ENCODE results near the gene CPPED1.
A peak's percentile ranks its signal among the peaks of the same experiment; 100 is the strongest.
"Not testable (repeated sequence)": the region's sequence is repeated elsewhere in the genome, so short reads cannot be mapped to it uniquely, and the experiment has no call there.

The CPPED1 gene

DNA sequence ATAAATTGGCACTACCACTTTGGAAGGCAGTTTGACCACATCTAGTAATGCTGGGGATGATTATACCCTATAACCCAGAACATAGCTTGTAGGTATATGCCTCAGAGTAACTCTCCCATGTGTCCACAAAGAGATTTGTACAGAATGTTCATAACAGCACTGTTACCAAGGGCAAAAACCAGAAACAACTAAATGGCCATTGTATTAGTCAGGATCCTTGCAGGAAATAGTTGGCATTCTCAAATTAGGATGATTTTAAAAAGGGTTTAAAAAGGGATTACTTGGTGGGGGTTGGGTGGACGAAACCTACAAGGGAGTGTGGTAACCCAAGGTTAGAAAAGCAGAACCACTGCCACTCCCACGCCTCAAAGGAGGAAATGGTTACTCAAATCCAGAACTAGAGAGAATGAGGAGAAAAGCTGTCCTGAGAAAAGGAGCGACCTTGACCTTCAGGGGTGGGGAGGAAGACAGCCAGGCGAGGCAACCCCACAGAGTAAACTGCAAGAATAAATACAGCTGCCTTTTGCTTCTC is 2.1 kb downstream of the CPPED1 start:
- DNase-seq: no peak

DNA sequence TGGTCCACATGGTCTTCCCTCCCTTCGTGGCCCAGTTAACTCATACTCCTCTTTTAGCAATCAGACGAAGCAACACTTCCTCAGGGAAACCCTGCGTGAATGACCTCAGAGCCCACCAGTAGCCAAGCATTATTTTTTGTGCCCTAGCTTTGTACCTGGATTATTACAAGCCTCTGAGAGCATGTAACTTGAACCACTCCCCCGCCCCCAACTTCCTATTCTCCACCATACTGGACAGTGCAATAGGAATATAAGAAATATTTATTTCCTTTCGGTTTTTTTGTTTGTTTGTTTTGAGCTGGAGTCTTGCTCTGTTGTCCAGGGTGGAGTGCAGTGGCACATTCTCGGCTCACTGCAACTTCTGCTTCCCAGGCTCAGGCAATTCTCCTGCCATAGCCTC is 2.9 kb downstream of the CPPED1 start:
- no peak for DNase-seq

DNA sequence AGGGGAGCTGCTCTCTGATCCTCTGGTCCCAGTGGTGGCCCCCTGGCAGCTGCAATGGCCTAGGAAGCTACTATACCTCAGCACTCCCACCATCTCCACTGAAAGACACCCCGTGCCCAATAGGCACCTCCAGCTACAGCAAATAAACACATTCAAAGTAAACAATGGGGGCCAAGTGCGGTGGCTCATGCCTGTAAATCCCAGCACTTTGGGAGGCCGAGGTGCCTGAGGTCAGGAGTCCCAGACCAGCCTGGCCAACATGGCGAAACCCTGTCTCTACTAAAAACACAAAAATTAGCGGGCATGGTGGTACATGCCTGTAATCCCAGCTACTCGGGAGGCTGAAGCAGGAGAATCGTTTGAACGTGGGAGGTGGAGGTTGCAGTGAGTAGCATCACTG is 3.7 kb downstream of the CPPED1 start:
- not testable (repeated sequence) for DNase-seq

DNA sequence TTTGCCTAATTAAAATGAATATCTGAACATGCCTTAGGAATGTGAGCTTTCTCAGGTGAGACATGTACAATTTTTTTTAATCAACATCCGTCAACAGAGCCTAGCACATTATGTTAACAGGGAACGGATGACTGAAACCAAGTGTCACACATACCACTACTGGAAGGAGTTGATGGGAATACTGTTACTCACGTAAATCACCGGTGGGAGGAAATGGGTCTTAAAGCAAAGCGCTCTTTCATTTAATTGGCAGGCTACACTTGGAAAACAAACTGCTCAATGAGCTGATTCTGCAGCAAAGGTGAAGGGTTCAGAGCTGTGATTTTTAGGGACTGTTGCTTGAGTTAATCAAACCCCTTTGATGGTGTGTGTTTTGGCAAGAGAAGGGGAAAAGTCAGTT is 4.8 kb downstream of the CPPED1 start:
- no peak for DNase-seq

DNA sequence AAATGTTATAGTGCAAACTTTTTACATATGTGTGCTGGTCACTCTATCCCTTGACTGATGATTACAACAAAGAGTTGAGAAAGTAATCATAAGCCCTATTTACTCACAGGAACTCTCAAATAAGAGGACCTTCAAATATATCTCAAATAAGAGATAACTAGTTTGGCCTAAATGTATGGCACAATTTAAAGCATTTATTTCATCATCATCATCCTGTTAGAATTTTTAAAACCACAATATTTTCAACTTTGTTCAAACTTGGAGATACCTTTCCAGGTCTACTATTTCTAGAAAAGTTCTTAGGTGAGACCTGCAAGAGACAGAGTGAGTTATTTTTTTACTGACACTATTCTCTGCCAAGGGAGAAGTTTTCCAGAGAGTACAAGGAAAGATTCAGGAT is 5.5 kb downstream of the CPPED1 start:
- no peak for DNase-seq

DNA sequence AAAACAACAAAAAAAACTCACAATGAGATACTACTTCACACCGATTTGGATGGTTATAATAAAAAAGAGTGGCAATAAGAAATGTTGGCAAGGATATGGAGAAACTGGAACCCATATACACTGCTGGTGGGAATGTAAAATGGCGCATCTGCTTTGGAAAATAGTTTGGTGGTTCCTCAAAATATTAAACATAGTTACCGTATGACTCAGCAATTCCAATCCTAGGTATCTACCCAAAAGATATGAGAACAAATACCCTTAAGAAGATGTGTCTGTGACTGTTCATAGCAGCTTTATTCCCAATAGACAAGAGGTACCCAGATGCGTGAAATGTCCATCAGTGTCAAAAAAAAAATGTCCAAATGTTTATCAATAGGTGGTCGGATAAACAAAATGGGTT is 7.2 kb downstream of the CPPED1 start:
- no peak for DNase-seq

DNA sequence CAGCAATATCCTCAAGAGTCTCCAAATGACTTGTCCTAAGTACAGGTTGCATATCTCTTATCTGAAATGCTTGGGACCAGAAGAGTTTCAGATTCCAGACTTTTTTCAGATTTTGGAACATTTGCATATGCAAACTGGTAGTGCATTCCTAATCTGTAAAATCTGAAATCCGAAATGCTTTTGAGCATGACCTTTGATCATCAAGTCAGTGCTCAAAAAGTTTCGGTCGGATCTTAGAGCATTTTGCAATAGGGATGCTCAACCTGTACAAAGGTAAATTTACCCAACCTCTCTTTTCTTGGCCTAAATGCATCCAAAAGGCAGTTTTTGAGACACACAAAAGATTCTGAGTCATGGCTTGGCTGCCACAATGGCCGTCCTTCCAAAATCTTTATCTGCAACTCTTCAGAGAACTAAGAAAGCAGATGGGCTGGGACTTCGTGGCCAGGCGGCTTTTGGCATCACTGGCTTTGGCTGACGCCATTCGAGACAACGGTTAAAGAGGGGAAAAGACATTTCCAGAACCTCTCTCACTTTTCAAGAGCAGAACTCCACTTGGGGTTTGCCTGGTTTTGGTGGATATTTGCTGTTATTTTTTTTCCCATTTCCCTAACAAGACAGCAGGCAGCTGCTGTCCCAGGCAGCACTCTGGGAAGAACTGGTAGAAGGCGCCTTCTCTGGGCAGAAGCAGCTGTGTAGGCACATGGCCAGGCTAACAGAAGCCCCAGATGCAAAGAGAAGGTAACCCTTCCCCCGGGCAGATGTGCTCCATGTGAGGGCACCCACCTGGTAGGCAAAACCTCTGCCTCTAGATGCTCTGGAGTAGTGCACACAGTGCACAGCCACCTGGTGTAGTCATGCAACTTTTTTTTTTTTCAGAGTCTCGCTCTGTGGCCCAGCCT is 8.9 kb downstream of the CPPED1 start:
- no peak for DNase-seq

DNA sequence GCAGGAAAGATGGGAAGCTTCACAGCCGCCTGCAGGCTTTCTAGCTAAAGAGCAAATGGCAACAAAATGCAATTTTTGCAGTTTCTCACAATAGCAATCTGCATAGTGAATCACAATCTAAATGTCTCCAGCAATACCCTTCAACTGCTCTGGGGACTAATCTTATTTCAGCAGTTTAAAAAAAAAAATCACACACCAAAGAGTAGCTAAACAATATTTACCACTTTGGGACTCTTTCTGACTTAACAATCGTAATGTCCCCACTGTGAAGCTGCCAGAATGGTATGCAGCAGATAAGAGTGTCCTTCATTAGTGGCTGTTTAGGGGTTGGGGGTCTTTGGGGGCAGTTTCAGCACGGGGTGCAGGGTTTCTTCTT is 9.8 kb downstream of the CPPED1 start:
- no peak for DNase-seq

DNA sequence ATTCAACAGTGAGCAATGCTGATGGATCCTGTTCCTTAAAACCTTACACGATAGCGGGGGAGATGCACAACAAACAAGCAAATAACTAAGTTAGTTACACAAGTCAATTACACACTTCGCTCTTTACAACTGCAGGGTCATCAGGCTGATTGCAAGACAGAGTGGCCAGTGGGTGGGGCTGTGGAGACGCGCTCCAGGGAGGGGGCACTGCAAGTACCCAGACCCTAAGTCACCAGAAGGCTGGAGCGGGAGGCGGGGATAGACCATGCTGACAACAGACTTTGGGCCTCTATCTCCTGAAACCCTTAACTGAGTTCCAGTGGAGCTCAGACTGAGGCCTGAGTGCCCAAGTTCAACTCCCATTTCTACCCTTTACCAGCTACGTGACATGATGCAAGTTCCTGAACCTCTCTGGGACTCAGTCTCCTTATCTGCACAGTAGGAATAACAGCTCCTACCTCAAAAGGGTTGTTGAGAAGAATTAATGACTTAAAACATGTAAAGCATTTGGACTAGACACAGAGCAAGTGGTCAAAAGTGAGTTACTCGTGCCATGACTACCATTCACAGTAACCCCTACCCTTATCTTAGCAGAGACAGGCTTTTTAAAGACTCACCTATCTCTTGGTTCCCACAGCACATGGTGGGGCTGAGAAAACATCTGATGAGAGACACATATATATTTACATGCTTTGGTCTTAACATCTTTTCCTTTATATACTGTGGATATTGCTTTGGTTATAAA is 10.4 kb downstream of the CPPED1 start:
- DNase-seq: no peak

DNA sequence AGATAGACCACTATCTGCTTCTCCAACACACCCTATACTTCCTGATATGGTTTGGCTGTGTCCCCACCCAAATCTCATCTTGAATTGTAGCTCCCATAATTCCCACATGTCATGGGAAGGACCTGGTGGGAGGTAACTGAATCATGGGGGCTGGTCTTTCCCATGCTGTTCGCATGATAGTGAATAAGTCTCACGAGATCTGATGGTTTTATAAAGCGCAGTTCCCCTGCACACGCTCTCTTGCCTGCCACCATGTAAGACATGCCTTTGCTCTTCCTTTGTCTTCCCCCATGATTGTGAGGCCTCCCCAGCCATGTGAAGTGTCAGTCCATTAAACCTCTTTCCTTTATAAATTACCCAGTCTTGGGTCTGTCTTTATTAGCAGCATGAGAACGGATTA is 11.2 kb downstream of the CPPED1 start:
- not testable (repeated sequence) for DNase-seq

DNA sequence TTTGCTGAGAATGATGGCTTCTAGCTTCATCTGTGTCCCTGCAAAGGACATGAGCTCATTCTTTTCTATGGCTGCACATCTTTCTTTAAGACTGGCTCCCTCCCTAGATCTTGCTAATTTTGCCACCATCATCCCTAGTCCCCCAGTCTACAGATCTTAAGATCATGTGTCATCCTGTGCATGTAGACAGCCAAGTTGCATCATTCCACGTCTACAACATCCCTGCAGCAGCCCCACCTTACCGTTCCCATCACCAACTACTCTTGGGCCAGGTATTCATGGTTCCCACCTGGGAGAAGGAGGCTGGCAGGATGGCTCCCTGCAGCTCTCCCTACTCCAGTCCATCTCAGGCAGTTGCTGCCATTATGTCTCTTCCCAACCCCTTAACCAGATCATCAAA is 12.3 kb downstream of the CPPED1 start:
- no peak for DNase-seq

DNA sequence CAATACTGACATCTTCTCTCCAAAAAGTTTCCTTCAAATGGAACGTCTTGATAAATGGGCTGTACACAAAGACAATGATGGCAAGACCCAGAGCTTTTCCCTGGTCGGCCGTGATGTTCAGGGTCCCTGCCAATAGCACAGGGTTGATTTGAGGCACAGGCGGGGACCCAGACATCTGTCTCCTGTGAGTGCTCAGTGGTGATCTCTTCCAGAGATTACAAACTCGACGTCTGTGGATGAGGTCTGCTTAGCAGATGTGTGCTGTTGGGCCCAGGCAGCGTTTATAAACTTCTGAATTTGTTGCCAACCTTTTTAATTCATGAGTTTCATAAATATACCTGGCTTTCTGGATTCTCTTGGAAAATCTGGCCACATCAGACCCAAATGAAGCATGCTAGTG is 14.9 kb downstream of the CPPED1 start:
- DNase-seq: no peak

DNA sequence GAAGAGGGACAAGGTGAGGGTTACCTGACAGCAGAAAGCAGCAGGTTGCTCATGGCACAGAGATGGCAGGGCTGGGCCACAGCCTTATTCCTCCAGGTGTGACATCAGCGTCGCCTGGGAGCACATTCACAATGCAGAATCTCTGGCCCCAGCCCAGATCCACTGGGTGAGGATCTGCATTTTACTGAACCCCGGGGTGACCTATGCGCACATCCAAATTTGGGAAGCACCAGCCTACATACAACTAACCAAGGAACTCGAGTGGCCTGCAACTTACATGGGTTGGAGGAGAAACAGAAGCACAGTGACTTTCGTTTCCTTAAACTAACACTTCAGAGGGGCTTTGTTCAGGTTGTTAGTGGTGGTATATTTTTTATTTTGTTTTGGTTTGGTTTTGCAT is 17.6 kb downstream of the CPPED1 start:
- no peak for DNase-seq

DNA sequence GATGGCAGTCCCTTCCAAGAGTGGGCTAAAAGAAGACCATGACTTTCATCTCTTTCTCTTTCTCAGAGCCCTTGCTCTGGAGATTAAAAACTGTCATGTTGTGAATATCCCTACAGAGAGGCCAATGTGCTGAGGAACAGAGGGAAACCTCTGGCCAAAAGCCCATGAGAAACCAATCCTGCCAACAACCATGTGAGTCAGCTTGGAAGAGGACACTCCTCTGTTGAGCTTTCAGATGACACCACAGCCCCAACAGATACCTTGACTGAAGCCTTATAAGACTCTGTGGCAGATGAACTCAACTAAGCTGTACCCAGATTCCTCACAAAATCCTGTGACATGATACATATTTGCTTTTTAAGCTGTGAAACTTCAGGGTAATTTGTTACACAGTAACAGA is 19.6 kb downstream of the CPPED1 start:
- DNase-seq: no peak

DNA sequence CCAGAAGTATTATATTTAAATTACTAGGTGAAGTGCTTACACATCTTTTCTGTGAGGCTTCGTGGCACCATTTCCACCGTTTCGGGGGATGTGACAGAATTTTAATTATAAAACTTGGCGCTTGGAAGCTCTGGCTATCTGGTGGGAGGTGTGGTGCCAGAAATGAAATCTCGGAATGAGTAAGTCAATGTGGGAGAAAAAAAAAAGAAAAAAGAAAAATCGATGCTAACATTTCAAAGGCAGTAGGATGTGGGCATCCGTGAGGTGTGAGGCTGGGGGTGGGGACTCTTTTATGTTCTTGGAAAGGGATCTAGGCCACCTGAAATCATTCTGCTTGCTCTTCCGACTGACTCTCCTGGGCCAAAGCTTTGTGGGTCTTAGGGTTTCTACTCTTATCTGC is 21.9 kb downstream of the CPPED1 start:
- DNase-seq: no peak

DNA sequence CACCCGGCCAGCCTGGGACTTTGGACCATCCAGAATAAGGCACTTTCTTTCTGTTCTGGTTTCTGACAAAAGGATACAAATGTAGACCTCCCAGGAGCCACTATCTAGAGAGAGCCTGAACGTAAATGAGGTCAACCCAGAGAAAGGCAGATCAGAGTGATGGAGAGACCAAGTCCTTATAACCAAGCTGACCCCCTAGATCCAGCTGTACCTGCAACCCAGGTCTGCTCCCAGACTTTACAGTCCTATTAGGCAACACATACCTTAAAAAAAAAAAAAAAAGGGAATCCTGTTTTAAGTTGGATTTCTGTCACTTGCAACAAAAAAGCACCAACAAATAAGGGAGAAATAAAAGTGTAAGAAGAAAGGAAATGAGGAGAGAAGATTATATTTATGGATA is 23.2 kb downstream of the CPPED1 start:
- no peak for DNase-seq

DNA sequence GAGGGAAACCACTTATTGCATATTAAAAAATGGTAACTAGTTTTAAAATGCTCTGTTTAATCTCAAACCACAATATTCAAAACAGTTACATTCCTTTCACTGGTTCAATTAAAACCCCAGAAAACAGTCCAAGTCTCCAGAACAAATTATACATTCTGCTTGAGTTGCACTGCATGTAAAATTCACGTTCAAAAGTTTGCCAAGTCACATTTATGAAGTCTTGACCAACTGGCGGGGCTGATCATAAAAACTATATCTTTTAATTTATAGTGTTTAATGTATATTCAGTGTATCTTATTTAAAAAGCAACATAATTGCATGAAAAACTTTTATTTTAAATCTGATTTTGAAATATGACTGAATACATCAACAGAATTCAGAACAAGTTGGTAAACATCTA is 25.0 kb downstream of the CPPED1 start:
- no peak for DNase-seq

DNA sequence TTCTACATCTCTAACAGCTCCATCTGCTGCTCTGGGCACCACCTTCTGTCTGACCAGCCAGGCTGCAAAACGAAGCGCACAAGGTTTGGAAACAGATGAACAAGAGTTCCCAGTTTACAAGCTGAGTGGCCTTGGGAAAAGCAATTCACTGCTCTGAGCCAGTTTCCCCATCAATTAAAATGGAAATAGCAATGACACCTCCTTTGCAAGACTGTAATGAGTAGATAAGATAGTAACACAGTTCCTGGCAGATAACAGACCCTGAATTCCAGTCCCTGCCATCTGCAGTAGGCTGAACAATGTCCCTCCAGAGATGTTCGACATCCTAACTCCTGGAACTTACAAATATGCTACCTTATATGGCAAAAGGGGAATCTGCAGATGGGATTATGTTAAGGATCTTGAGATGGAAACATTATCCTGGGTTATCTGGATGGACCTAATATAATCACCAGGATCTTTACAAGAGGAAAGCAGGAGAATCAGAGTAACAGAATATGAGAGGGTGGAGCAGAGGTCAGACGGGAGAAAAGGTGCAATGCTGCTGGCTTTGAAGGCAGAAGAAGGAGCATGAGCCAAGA is 27.9 kb downstream of the CPPED1 start:
- DNase-seq: no peak

DNA sequence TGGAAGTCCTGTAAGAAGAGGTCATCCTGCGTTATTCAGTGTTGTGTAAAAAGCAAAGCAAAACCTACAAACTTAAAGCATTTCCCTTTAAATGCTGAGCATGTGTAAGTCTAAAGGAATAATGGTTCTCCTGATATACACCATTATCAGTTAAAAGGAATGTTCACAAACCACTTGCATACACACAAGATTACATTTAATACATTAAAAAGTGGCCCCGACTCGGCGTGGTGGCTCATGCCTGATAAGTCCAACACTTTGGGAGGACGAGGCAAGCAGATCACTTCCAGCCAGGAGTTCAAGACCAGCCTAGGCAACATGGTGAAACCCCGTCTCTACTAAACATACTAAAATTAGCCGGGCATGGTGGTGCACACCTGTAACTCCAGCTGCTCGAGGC is 30.5 kb downstream of the CPPED1 start:
- DNase-seq: no peak

DNA sequence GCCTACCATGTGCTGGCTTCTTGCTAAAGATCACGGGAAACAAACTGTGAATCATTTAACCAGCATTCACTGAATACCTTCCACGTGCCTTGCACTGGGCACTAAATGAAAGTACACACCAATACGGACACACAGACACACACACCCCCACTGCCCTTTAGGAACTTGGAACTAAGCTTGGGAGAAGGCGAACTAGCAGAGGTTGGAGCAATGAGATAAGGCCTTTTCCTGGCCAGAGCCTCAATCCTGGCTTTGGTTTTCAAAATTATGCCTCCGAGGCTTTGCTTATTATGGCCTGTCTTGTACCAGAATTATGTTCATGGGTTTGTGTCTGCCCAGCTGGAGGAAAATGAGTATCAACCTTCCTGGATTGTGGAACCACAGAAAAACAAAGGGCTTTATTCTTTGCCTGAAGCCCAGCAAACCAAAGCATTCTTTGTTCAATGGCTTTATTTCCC is 32.3 kb downstream of the CPPED1 start:
- DNase-seq: peak; percentile 71

DNA sequence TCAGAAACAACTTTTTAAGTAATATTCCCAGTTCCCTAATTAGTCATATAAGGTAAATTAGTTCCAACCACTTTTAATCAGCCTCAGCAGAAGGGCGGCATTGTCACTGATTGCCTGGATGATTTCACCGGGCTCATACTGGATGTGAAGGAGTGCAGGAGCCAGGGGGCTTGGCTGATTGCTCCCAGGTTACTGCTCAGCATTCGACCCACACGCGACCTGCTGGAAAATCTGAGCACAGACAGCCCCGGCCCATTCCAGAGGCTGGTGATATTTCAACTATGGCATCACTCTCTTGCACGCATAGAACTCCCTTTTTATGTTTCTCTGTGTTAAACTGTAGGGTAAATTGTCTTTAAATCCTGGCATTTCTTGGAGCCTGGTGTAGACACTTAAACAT is 34.2 kb downstream of the CPPED1 start:
- DNase-seq: no peak

DNA sequence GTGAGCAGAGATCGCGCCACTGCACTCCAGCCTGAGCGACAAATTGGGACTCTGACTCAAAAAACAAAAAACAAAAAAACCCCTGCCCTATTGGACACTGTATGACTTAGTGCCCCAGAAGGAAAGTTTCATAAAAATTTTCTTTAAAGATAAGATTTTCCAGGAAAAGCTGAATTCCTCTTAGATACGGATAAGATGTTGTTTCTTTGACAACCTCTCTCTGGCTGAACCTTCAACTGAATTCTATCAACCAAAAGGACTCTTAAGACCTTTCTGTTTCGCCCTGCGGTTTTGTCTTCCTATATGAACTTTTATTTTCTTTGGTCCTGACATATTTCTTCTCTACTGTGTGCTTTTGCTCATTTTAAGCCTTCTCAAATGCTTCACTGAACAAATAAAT is 35.8 kb downstream of the CPPED1 start:
- no peak for DNase-seq

DNA sequence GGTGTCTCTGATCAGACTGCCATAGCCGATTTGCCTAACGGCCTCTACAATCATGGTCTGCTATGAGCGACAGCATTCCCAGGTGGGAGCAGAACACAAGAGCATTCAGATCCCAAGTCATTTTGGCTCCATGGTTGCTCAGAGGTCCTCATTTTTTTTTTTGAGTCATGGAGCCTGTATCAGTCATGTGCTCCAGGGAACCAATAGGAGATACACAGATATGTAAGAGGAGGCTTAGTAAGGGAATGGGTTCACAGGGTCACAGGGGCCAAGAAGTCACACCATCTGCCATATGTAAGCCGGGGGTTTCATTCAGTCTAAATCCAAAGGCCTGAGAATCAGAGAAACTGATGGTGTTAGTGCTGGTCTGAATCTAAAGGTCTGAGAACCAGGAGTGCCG is 36.8 kb downstream of the CPPED1 start:
- no peak for DNase-seq

DNA sequence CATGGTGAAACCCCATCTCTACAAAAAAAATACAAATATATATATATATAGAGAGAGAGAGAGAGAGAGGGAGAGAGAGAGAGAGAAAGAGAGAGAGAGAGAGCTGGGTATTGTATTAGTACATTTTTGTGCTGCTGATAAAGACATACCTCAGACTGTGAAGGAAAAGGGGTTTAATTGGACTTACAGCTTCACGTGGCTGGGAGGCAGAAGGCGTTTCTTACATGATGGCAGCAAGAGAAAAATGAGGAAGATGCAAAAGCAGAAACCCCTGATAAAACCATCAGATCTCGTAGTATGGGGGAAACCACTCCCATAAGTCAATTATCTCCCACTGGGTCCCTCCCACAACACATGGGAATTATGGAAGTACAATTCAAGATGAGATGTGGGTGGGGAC is 37.5 kb downstream of the CPPED1 start:
- not testable (repeated sequence) for DNase-seq
